Measurements from ENCODE around the gene KRTAP10-3. TPM values are rescaled to one million over a fixed set of nuclear protein-coding genes. Genes with fewer than 3 reads are reported as not detected.

KRTAP10-3 gene
- total RNA-seq, 3 donors from 2014 or later (not counting 1 experiment from before 2014, with no cell fraction given): not detected

GRCh38 chr21:44599264-44600029 is 40.9 kb upstream of the KRTAP10-3 start:
- DNase-seq (no peak), ATAC-seq (no peak)
- intact Hi-C loops (cut with micrococcal nuclease): no loop called here
- Histone ChIP-seq H3K27me3 (ENCODE audit: control insufficient read depth, insufficient read depth, low read length) (no peaks in the 10 kb centered on the region), H3K27ac (ENCODE audit: low read length) (no peak overlapping the region), H3K36me3 (ENCODE audit: control insufficient read depth, insufficient read depth, low read length) (no peaks in the 10 kb centered on the region), H3K9me3 (ENCODE audit: control insufficient read depth, insufficient read depth, low read length) (no peaks in the 10 kb centered on the region), H3K4me1 (ENCODE audit: control insufficient read depth, insufficient read depth, low read length) (no peaks in the 10 kb centered on the region), H3K4me3 (ENCODE audit: low read length) (no peak overlapping the region)
- TF ChIP-seq, protein P1, sequence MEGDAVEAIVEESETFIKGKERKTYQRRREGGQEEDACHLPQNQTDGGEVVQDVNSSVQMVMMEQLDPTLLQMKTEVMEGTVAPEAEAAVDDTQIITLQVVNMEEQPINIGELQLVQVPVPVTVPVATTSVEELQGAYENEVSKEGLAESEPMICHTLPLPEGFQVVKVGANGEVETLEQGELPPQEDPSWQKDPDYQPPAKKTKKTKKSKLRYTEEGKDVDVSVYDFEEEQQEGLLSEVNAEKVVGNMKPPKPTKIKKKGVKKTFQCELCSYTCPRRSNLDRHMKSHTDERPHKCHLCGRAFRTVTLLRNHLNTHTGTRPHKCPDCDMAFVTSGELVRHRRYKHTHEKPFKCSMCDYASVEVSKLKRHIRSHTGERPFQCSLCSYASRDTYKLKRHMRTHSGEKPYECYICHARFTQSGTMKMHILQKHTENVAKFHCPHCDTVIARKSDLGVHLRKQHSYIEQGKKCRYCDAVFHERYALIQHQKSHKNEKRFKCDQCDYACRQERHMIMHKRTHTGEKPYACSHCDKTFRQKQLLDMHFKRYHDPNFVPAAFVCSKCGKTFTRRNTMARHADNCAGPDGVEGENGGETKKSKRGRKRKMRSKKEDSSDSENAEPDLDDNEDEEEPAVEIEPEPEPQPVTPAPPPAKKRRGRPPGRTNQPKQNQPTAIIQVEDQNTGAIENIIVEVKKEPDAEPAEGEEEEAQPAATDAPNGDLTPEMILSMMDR (IDR thresholded peaks at IDR 0.05): no peak
- Mint-ChIP-seq H3K27ac (no peak overlapping the region), H3K4me3 (no peak overlapping the region), H3K4me1 (no peaks in the 10 kb centered on the region), H3K36me3 (no peaks in the 10 kb centered on the region), H3K9me3 (peaks cover 2 to 3% of the 10 kb centered on the region in 2 donors), H3K27me3 (ENCODE audit: low read depth in 2 of 2) (peaks cover 11 to 13% of the 10 kb centered on the region in 2 donors)
- 83% methylated on average over 8 of the region's 8 CpGs for WGBS (ENCODE audit: insufficient coverage)

DNA sequence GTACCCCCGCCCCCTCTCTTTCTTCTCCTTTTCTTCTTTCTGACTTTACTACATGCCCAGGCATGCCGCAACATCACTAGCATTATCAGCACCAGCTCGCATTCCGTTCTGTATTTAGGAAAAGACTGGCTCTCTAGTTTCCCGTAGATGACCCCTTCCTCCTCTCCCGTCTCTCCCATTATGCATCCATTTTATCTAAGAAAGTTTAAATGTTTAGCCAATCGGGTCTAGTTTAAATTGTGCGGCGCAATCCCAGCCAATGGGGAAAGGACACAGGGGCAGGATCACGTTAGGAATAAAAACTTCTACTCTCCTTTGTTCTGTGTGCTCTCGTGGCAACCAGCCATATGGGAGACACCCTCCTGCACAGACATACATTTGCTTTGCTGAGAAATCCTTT is 39.5 kb upstream of the KRTAP10-3 start:
- no peaks in the 10 kb centered on the region for H3K36me3 Mint-ChIP-seq
- peaks cover 7 to 16% of the 10 kb centered on the region in 2 donors for H3K27me3 Mint-ChIP-seq (ENCODE audit: low read depth in 2 of 2)
- TF ChIP-seq, protein P1 (IDR thresholded peaks at IDR 0.05): no peak
- Histone ChIP-seq H3K4me3 (ENCODE audit: low read length) (no peak overlapping the region), H3K9me3 (ENCODE audit: control insufficient read depth, insufficient read depth, low read length) (no peaks in the 10 kb centered on the region), H3K4me1 (ENCODE audit: control insufficient read depth, insufficient read depth, low read length) (no peaks in the 10 kb centered on the region), H3K27ac (ENCODE audit: low read length) (no peak overlapping the region), H3K27me3 (ENCODE audit: control insufficient read depth, insufficient read depth, low read length) (no peaks in the 10 kb centered on the region), H3K36me3 (ENCODE audit: control insufficient read depth, insufficient read depth, low read length) (no peaks in the 10 kb centered on the region)
- H3K4me1 Mint-ChIP-seq: no peaks in the 10 kb centered on the region
- 88% methylated on average over 11 of the region's 11 CpGs for WGBS (ENCODE audit: insufficient coverage)
- no peak overlapping the region for H3K4me3 Mint-ChIP-seq
- intact Hi-C loops (cut with micrococcal nuclease): no loop called here
- no peak for DNase-seq
- H3K9me3 Mint-ChIP-seq: peaks cover 2 to 3% of the 10 kb centered on the region in 2 donors
- H3K27ac Mint-ChIP-seq: no peak overlapping the region
- ATAC-seq: no peak

GRCh38 chr21:44596068-44596725 is 37.6 kb upstream of the KRTAP10-3 start:
- Histone ChIP-seq H3K27me3 (ENCODE audit: control insufficient read depth, insufficient read depth, low read length) (no peaks in the 10 kb centered on the region), H3K36me3 (ENCODE audit: control insufficient read depth, insufficient read depth, low read length) (no peaks in the 10 kb centered on the region), H3K4me1 (ENCODE audit: control insufficient read depth, insufficient read depth, low read length) (no peaks in the 10 kb centered on the region), H3K27ac (ENCODE audit: low read length) (no peak overlapping the region), H3K9me3 (ENCODE audit: control insufficient read depth, insufficient read depth, low read length) (no peaks in the 10 kb centered on the region), H3K4me3 (ENCODE audit: low read length) (no peak overlapping the region)
- H3K4me3 Mint-ChIP-seq: no peak overlapping the region
- peaks cover 0 to 5% of the 10 kb centered on the region in 2 donors for H3K4me1 Mint-ChIP-seq
- no peak overlapping the region for H3K27ac Mint-ChIP-seq
- no peak for DNase-seq
- intact Hi-C loops (cut with micrococcal nuclease): no loop called here
- 88% methylated on average over 9 of the region's 9 CpGs for WGBS (ENCODE audit: insufficient coverage)
- TF ChIP-seq, protein P1 (IDR thresholded peaks at IDR 0.05): no peak
- peaks cover 13 to 17% of the 10 kb centered on the region in 2 donors for H3K27me3 Mint-ChIP-seq (ENCODE audit: low read depth in 2 of 2)
- ATAC-seq: no peak
- no peaks in the 10 kb centered on the region for H3K36me3 Mint-ChIP-seq
- H3K9me3 Mint-ChIP-seq: peaks cover 2 to 3% of the 10 kb centered on the region in 2 donors

Measured in natural killer cell (primary cell).